H1 (cell line): ENCODE data around the gene CTXN1. TPM values are rescaled to one million over a fixed set of nuclear protein-coding genes. Genes with fewer than 3 reads are reported as not detected.

Source experiments
- CTCF ChIA-PET: fragments of 300-600 bp; sonication (Branson Sonifier 250); formaldehyde crosslinking; loops from one replicate; lab custom pipeline; 2021; ENCODE audit not compliant: partially characterized antibody; lab: Charles Lee
- POLR2A ChIA-PET: fragments of 300-600 bp; sonication (Branson Sonifier 250); formaldehyde crosslinking; loops from one replicate; lab custom pipeline; 2021; ENCODE audit warnings: inconsistent platforms; ENCODE audit not compliant: partially characterized antibody; lab: Charles Lee
- DNase-seq, 2 experiments: peaks; one replicate each; pipeline versions ENCODE4 v3.0.0 to v3.0.0-alpha.2; 2010 to 2022; ENCODE audit warnings: low spot score in 2 of 2, low read depth in 1 of 2, mixed read lengths in 1 of 2
- FAIRE-seq: peaks from 2 replicates; lab custom pipeline; 2011; peaks lifted over from hg19 to GRCh38; lab: Jason Lieb, UNC
- H2AFZ ChIP-seq: 2 replicates; pipeline ENCODE4 v1.8.1; 2012; ENCODE audit warnings: low read length, inconsistent platforms
- H2AK5ac ChIP-seq: 2 replicates; pipeline ENCODE4 v1.6.1; 2013; ENCODE audit warnings: low read depth, low read length
- H2BK120ac ChIP-seq: replicated peaks from 2 replicates; pipeline ENCODE3; 2013; ENCODE audit warnings: low read depth, low read length, inconsistent platforms
- H2BK12ac ChIP-seq: 2 replicates; pipeline ENCODE4 v1.6.1; 2013; ENCODE audit warnings: low read depth, low read length
- H2BK15ac ChIP-seq: 2 replicates; pipeline ENCODE4 v1.6.1; 2013; ENCODE audit warnings: low read length
- H2BK20ac ChIP-seq: 2 replicates; pipeline ENCODE4 v1.6.1; 2013; ENCODE audit warnings: low read length
- H2BK5ac ChIP-seq: 2 replicates; pipeline ENCODE4 v1.6.1; 2013; ENCODE audit warnings: low read depth, low read length
- H3K14ac ChIP-seq: 2 replicates; pipeline ENCODE4 v1.6.1; 2013; ENCODE audit warnings: inconsistent platforms; ENCODE audit not compliant: insufficient read length
- H3K18ac ChIP-seq: 2 replicates; pipeline ENCODE4 v1.6.1; 2013; ENCODE audit warnings: low read length; ENCODE audit errors: extremely low read depth
- H3K23ac ChIP-seq: 2 replicates; pipeline ENCODE4 v1.6.1; 2013; ENCODE audit warnings: inconsistent platforms; ENCODE audit not compliant: insufficient read length
- H3K23me2 ChIP-seq: 2 replicates; pipeline ENCODE4 v1.6.1; 2013; ENCODE audit warnings: low read depth, low read length
- H3K27ac ChIP-seq: 2 replicates; pipeline ENCODE4 v1.6.1; 2011; ENCODE audit warnings: low read depth, low read length, inconsistent platforms
- H3K27me3 ChIP-seq, 4 experiments: replicated peaks in 1 of 4; 1 replicate in 1 of 4; 2 replicates in 3 of 4; pipeline versions ENCODE4 v1.6.1 to v1.8.1; 2011 to 2013; ENCODE audit warnings: low read length in 3 of 4, mild to moderate bottlenecking in 3 of 4, inconsistent platforms in 2 of 4, mixed read lengths in 2 of 4, moderate library complexity in 1 of 4; ENCODE audit not compliant: control insufficient read depth in 3 of 4, insufficient read depth in 3 of 4; ENCODE audit errors: extremely low read depth in 1 of 4
- H3K36me3 ChIP-seq, 4 experiments: 2 replicates each; pipeline versions ENCODE4 v1.6.1 to v1.8.1; 2011 to 2013; ENCODE audit warnings: mild to moderate bottlenecking in 4 of 4, low read length in 3 of 4, moderate library complexity in 2 of 4, control low read depth in 1 of 4, inconsistent platforms in 1 of 4; ENCODE audit not compliant: insufficient read depth in 4 of 4, control insufficient read depth in 2 of 4
- H3K4ac ChIP-seq: replicated peaks from 2 replicates; pipeline ENCODE3; 2013; ENCODE audit warnings: low read length, low read depth, mixed read lengths, inconsistent platforms; ENCODE audit not compliant: insufficient read length
- H3K4me1 ChIP-seq, 4 experiments: replicated peaks in 1 of 4; 1 replicate in 1 of 4; 2 replicates in 3 of 4; pipeline versions ENCODE4 v1.6.1 to v1.8.1; 2011 to 2013; ENCODE audit warnings: low read length in 3 of 4, inconsistent platforms in 2 of 4, mixed read lengths in 1 of 4; ENCODE audit not compliant: insufficient read depth in 4 of 4, control insufficient read depth in 3 of 4
- H3K4me2 ChIP-seq, 2 experiments: 2 replicates each; pipeline versions ENCODE4 v1.6.1 to v1.8.1; 2011 to 2013; ENCODE audit warnings: low read depth in 2 of 2, low read length in 2 of 2, control low read depth in 1 of 2, inconsistent platforms in 1 of 2, mild to moderate bottlenecking in 1 of 2; ENCODE audit not compliant: insufficient read depth in 1 of 2
- H3K4me3 ChIP-seq, 4 experiments: fragments of 200-600, 300-600 bp in 1 of 4; sonication (generic), shearing (Covaris generic), sonication (Bioruptor Twin) in 1 of 4; 2 replicates each; pipeline versions ENCODE4 v1.5.1 to v1.8.1; 2011 to 2016; ENCODE audit warnings: low read length in 4 of 4, low read depth in 3 of 4, control low read depth in 2 of 4, inconsistent platforms in 2 of 4, mild to moderate bottlenecking in 2 of 4, mixed read lengths in 1 of 4, moderate library complexity in 1 of 4; ENCODE audit not compliant: insufficient read depth in 2 of 4; ENCODE audit errors: extremely low read depth in 1 of 4
- H3K56ac ChIP-seq: replicated peaks from 2 replicates; pipeline ENCODE3; 2013; ENCODE audit warnings: low read depth, mild to moderate bottlenecking, mixed read lengths, low read length, inconsistent platforms; ENCODE audit not compliant: insufficient read length
- H3K79me1 ChIP-seq: 2 replicates; pipeline ENCODE4 v1.6.1; 2013; ENCODE audit warnings: low read depth, low read length, control low read depth
- H3K79me2 ChIP-seq, 2 experiments: 2 replicates each; pipeline versions ENCODE4 v1.6.1 to v1.8.1; 2012 to 2013; ENCODE audit warnings: low read length in 2 of 2, mild to moderate bottlenecking in 2 of 2, inconsistent platforms in 1 of 2; ENCODE audit not compliant: insufficient read depth in 2 of 2, control insufficient read depth in 1 of 2
- H3K9ac ChIP-seq, 4 experiments: replicated peaks in 1 of 4; 1 replicate in 1 of 4; 2 replicates in 3 of 4; pipeline versions ENCODE4 v1.6.1 to v1.8.1; 2011 to 2013; ENCODE audit warnings: low read depth in 3 of 4, low read length in 3 of 4, control low read depth in 2 of 4, mild to moderate bottlenecking in 2 of 4, moderate library complexity in 2 of 4, inconsistent platforms in 1 of 4; ENCODE audit errors: extremely low read depth in 1 of 4
- H3K9me3 ChIP-seq, 2 experiments: 2 replicates each; pipeline versions ENCODE4 v1.6.1 to v1.8.1; 2012 to 2013; ENCODE audit warnings: mild to moderate bottlenecking in 2 of 2, moderate library complexity in 2 of 2, control low read depth in 1 of 2, inconsistent platforms in 1 of 2, low read depth in 1 of 2, low read length in 1 of 2, mixed read lengths in 1 of 2; ENCODE audit not compliant: insufficient read depth in 2 of 2
- H4K20me1 ChIP-seq, 2 experiments: replicated peaks in 1 of 2; 2 replicates each; pipeline versions ENCODE3 to v1.8.1; 2011 to 2013; ENCODE audit warnings: inconsistent platforms in 2 of 2, low read length in 2 of 2, mild to moderate bottlenecking in 1 of 2; ENCODE audit not compliant: insufficient read depth in 2 of 2, control insufficient read depth in 1 of 2
- H4K5ac ChIP-seq: 2 replicates; pipeline ENCODE4 v1.6.1; 2013; ENCODE audit warnings: low read length, low read depth, mixed read lengths, inconsistent platforms; ENCODE audit not compliant: insufficient read length
- H4K8ac ChIP-seq: 2 replicates; pipeline ENCODE4 v1.8.0; 2013; ENCODE audit warnings: mild to moderate bottlenecking, moderate library complexity, low read length, inconsistent platforms; ENCODE audit not compliant: insufficient read depth; ENCODE audit errors: extremely low read depth
- H4K91ac ChIP-seq: replicated peaks from 2 replicates; pipeline ENCODE3; 2013; ENCODE audit warnings: low read length, mixed read lengths, inconsistent platforms; ENCODE audit not compliant: insufficient read length
- CTCF ChIP-seq, 3 experiments: IDR thresholded peaks; 1 replicate in 2 of 3; 2 replicates in 1 of 3; pipeline versions ENCODE4 v1.5.1 to v1.6.1; 2011; ENCODE audit warnings: low read length in 3 of 3, mild to moderate bottlenecking in 3 of 3, inconsistent platforms in 2 of 3, low read depth in 1 of 3, moderate library complexity in 1 of 3; ENCODE audit not compliant: insufficient read depth in 1 of 3; ENCODE audit errors: control extremely low read depth in 1 of 3
- SIX5 ChIP-seq: IDR thresholded peaks from 2 replicates; pipeline ENCODE4 v1.6.1; 2011; ENCODE audit warnings: mild to moderate bottlenecking, low read depth, low read length
- WGBS, 2 experiments: shearing (Covaris generic) in 1 of 2; methylation state at CpG; one replicate each; pipeline versions ENCODE4 v1.1.6 to v1.1.7; 2013 to 2015; ENCODE audit warnings: low lambda C conversion rate in 2 of 2, mixed read lengths in 2 of 2, inconsistent platforms in 1 of 2, low coverage in 1 of 2, missing lambda C conversion rate in 1 of 2; ENCODE audit not compliant: insufficient replicate concordance in 2 of 2, insufficient coverage in 1 of 2, insufficient read length in 1 of 2; ENCODE audit errors: extremely low coverage in 1 of 2, missing lambda C conversion rate in 1 of 2; 5-methylcytosine and 5-hydroxymethylcytosine counted together
- polyA plus RNA-seq, 7 experiments: library from polyadenylated mRNA; depleted of rRNA in 3 of 7; stranded (reverse) in 5 of 7; unstranded in 2 of 7; fragments of >200 nt in 5 of 7; fragments of 200-250 nt in 2 of 7; gene quantifications; 1 replicate in 5 of 7; 2 replicates in 1 of 7; 4 replicates in 1 of 7; pipeline versions ENCODE4 v1.2.1 to v1.2.3, GENCODE V29; 2011 to 2013; ENCODE audit warnings: missing spikeins in 2 of 7, mixed read lengths in 2 of 7
- total RNA-seq: library from RNA; stranded (reverse); fragmentation: NEBNext Ultra II Directional; extraction: Animal tissue kit (Norgen Biotek cat#: 25700); gene quantifications from 2 replicates; pipeline ENCODE4 v1.2.1, GENCODE V29; 2021

Gene CTXN1
- total and polyA plus RNA-seq, 2 of the 8 experiments (the other 6 are each of a cell fraction or from before 2014, with no cell fraction given), result 16.4 to 58.0 TPM

GRCh38 chr19:7894612-7895309 lies 31.2 kb downstream of the CTXN1 start:
- peak in 1 of 3 experiments; percentile 14; a peak in 1 of 4 replicates for TF ChIP-seq CTCF (IDR thresholded peaks at IDR 0.05; ENCODE audit: control extremely low read depth in 1 of 3, insufficient read depth in 1 of 3, low read depth in 1 of 3, low read length in 3 of 3)
- no peak for TF ChIP-seq SIX5
- Histone ChIP-seq H2BK12ac (no peak overlapping the region), H3K27ac (no peak overlapping the region), H2BK120ac (no peak overlapping the region), H3K79me1 (no peaks in the 10 kb centered on the region), H3K56ac (no peak overlapping the region), H3K79me2 (no peaks in the 10 kb centered on the region), H4K5ac (no peak overlapping the region), H3K4me1 (peaks cover 0 to 4% (median 0%) of the 10 kb centered on the region in 4 experiments; a peak in 2 of 7 replicates), H2BK15ac (no peak overlapping the region), H3K23ac (no peak overlapping the region), H3K4me3 (no peak overlapping the region), H3K4me2 (no peak overlapping the region), H3K14ac (no peak overlapping the region), H4K91ac (no peak overlapping the region), H2BK20ac (no peak overlapping the region), H3K27me3 (no peaks in the 10 kb centered on the region; a peak in 1 of 7 replicates), H3K23me2 (no peaks in the 10 kb centered on the region), H3K9ac (no peak overlapping the region), H2AK5ac (0 out of 2 replicates have a peak overlapping the region, but pooled peaks have one; percentile 24), H4K20me1 (peaks cover 0 to 3% of the 10 kb centered on the region in 2 experiments), H3K4ac (no peak overlapping the region), H2BK5ac (no peak overlapping the region), H3K18ac (no peak overlapping the region), H3K9me3 (no peaks in the 10 kb centered on the region), H4K8ac (no peak overlapping the region), H2AFZ (no peak overlapping the region), H3K36me3 (no peaks in the 10 kb centered on the region)
- DNase-seq (no peak), FAIRE-seq (no peak)
- CTCF ChIA-PET, result interaction anchor here (1.0 to 2.0 kb wide), 2 partner anchors 26 to 42 kb away, joined by 4 to 6 read pairs; no protein-coding TSS in a partner anchor
- POLR2A ChIA-PET, result interaction anchor here (0.6 to 1.6 kb wide), 3 partner anchors 9 to 23 kb away, joined by 3 to 4 read pairs (median 4); partner anchors contain the start of gene MAP2K7
- 81% methylated on average over 14 of the region's 18 CpGs; no CpG with 5 or more reads in 1 of the 2 experiments for WGBS, 2 experiments
